Purkinje cell (primary cell): ENCODE data around the gene INPP5D. TPM values are rescaled to one million over a fixed set of nuclear protein-coding genes. Genes with fewer than 3 reads are reported as not detected.

ENCODE experiments used
- polyA plus RNA-seq: library from polyadenylated mRNA; unstranded; fragments of >200 nt; fragmentation: Nextera tagmentation; gene quantifications from 2 replicates; pipeline ENCODE4 v1.2.1, GENCODE V29; 2014

The INPP5D gene
- polyA plus RNA-seq: 0.34 and 2.4 TPM in 2 replicates

DNA sequence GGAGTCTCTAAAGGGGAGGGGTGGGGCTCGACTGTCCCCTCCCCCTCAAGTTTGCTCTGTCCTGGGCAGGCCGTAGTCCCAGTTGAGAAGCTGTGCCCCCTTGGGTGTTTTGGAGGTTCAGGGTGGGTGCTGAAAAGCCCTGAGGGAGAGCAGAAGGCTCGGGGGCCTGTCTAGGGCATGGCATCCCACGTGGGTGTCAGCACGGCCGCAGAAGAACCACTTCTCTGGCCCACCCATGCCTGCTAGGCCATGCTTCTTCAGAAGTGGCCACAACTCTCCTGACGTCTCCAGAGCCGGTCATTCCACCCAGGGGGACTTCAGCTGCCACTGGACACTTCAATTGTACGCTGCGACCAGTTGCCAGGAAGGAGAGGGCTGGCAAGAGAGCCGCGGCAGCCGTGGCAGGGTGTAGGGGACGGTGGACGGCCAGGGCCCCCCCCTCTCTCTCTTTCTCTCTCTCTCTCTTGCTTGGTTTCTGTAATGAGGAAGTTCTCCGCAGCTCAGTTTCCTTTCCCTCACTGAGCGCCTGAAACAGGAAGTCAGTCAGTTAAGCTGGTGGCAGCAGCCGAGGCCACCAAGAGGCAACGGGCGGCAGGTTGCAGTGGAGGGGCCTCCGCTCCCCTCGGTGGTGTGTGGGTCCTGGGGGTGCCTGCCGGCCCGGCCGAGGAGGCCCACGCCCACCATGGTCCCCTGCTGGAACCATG, at the start of gene INPP5D:
Gene INPP5D, plus strand, starts transcription at position 546 of the 704 bp plus-strand sequence. Its CDS starts 137 bp downstream, at position 683.

DNA sequence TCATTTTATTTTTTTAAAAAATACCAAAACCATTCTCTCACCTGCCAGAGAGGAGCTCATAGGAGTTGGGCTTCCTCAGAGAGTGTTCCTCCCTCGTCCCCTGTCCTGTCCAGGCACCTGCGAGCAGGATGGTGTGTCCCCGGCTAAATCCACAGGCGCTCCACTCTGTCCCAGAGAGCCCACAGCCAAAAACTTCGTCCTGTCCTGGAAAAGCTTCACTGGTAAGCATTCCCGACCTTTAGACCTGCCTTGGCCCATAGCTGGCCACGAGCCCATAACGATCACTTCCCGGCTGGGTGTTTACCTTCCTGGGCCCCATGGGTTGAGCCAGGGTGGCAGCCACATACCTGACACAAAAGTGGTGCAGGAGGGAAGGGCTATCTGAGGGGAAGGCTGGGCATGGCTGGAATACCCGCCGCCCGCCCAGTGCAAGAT, 47.1 kb upstream of the INPP5D start, which contains the start of gene NGEF:
Gene NGEF, minus strand, starts transcription at position 230 of the 435 bp plus-strand sequence. CDS start 38,366 bp downstream, outside the sequence.

DNA sequence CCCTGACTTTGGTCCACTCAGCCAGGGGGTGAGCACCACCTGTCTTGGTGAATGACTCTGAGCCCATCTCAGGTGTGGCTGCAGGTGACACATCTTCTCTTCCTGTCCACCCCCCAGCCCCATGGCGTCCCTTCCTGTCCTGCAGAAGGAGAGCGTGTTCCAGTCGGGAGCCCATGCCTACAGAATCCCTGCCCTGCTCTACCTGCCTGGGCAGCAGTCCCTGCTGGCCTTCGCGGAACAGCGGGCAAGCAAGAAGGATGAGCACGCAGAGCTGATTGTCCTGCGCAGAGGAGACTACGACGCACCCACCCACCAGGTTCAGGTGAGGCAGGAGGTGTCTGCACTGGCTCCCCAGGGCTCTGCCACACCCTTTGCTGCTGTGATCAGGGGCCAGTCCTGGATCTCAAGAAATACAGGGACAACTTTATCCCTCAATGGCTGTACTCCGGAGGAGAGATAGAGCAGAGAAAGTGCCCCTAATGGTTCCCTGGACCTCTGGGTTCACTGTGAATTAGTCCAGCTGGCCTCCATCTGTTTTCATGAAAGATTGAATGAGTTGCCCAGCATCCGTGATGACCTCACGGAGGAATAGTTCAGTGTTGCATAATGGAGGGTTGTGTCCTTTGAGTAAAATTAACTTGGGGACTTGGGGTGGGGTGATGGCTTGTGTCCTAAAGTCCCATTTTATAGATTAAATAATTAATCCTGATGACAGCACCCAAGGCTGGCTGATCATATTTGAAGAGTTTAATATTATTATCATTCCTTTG, 27.4 kb upstream of the INPP5D start, which contains the start of gene NEU2:
Gene NEU2, plus strand, starts transcription at position 122 of the 770 bp plus-strand sequence. Its CDS starts 0 bp downstream, at position 122.

DNA sequence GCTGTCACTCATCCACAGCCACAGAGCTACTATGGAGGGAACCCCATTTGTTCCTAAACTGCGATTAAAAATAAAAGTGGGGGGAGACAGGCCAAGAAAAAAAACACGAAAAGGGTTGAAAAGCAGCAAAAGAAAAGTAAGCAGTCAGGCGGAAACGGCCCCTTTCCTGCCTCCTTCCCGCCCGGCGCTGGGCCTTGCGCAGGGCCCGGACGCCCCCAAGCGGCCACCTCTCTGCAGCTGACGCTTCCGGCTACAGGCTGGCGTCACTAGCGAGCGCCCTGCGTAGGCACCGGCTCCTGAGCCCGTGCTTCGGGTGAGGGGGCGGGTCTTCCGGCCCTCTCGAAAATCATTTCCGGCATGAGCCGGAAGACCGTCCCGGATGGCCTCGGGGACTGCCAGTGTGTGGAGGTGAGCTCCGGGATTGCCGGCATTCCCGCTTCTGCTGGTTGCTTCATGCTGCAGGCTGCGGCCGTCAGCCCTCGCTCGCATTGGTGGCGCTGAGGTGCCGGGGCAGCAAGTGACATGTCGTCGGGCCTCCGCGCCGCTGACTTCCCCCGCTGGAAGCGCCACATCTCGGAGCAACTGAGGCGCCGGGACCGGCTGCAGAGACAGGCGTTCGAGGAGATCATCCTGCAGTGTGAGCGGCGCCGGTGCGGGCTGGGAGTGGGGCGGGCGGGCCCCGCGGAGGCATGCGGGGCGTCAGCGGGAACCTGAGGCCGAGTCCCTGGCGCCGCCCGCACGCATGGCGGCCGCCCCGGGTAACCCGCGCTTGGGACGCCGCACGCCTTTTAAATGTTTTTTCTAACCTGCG, 191.4 kb downstream of the INPP5D start, which contains the start of gene ATG16L1:
Gene ATG16L1, plus strand, starts transcription at position 368 of the 811 bp plus-strand sequence. Its CDS starts 155 bp downstream, at position 523.

Other genes with a start within 250 kb of the INPP5D start
- 3.8 and 6.2 TPM in 2 replicates for gene SNORC, start 190.1 kb upstream of the INPP5D start, polyA plus RNA-seq
- gene NGEF, start 47.1 kb upstream of the INPP5D start, polyA plus RNA-seq: 0.46 and 5.7 TPM in 2 replicates
- gene NEU2, start 27.7 kb upstream of the INPP5D start, polyA plus RNA-seq: not detected in 2 replicates
- gene ATG16L1, start 191.3 kb downstream of the INPP5D start, polyA plus RNA-seq: 5.8 and 6.3 TPM in 2 replicates
- not detected in 2 replicates for gene SAG, start 247.5 kb downstream of the INPP5D start, polyA plus RNA-seq